K562 (cell line): ENCODE results near the gene COX7A1. TPM values are rescaled to one million over a fixed set of nuclear protein-coding genes. Genes with fewer than 3 reads are reported as not detected.
"Not testable (repeated sequence)": the region's sequence is repeated elsewhere in the genome, so short reads cannot be mapped to it uniquely, and the experiment has no call there.

Experiments used
- ATAC-seq: fragments of 200-7000 bp; cut with Tn5 transposase; 3 replicates; pipeline ENCODE4 v1.9.1; 2020; ENCODE audit warnings: moderate library complexity
- BruUV-seq: library from RNA; stranded (reverse); fragments of 400-500 nt; replicated peaks from 2 replicates; lab custom pipeline; 2021; lab: Mats Ljungman, UMichigan
- CTCF ChIA-PET: fragments of 300-600 bp; formaldehyde crosslinking; extraction: SDS; loops from one replicate; lab custom pipeline; 2021; ENCODE audit warnings: low intra/inter-chr PET ratio; lab: Yijun Ruan, JAX
- POLR2A ChIA-PET: fragments of 300-600, 350-650 bp; sonication (Branson Sonifier 250); formaldehyde crosslinking; extraction: SDS; loops from one replicate; lab custom pipeline; 2021; ENCODE audit warnings: antibody characterized with exemption, inconsistent platforms; lab: Yijun Ruan, JAX
- DNase-seq, 4 experiments: peaks; one replicate each; pipeline versions ENCODE4 v3.0.0 to v3.0.0-alpha.2; 2011 to 2018; ENCODE audit warnings: low spot score in 3 of 4, mixed read lengths in 3 of 4; ENCODE audit errors: extremely low read depth in 1 of 4
- FAIRE-seq: peaks from 2 replicates; lab custom pipeline; 2011; peaks lifted over from hg19 to GRCh38; lab: Jason Lieb, UNC
- H2AFZ ChIP-seq: 2 replicates; pipeline ENCODE4 v1.6.0; 2011; ENCODE audit warnings: low read depth, low read length, control low read depth, inconsistent platforms
- H3K27ac ChIP-seq: fragments of 200-600 bp; 3 replicates; pipeline ENCODE4 v1.8.0; 2011; ENCODE audit warnings: low read depth, mild to moderate bottlenecking, control low read depth, inconsistent platforms, low read length, moderate library complexity, mixed read lengths; ENCODE audit errors: extremely low read depth
- H3K27me3 ChIP-seq, 2 experiments: fragments of 300-600 bp in 1 of 2; 2 replicates in 1 of 2; 3 replicates in 1 of 2; pipeline versions ENCODE4 v1.6.0 to v1.8.0; 2011; ENCODE audit warnings: inconsistent platforms in 2 of 2, low read length in 2 of 2, mild to moderate bottlenecking in 1 of 2, mixed read lengths in 1 of 2, moderate library complexity in 1 of 2; ENCODE audit not compliant: control insufficient read depth in 2 of 2, insufficient read depth in 2 of 2
- H3K36me3 ChIP-seq: fragments of 300-600 bp; 3 replicates; pipeline ENCODE4 v1.8.0; 2011; ENCODE audit warnings: mild to moderate bottlenecking, low read length, inconsistent platforms; ENCODE audit not compliant: control insufficient read depth, insufficient read depth
- H3K4me1 ChIP-seq, 2 experiments: fragments of 200-600 bp in 1 of 2; replicated peaks in 1 of 2; 2 replicates in 1 of 2; 3 replicates in 1 of 2; pipeline versions ENCODE4 v1.5.1 to v1.8.0; 2011; ENCODE audit warnings: inconsistent platforms in 2 of 2, low read length in 2 of 2, mild to moderate bottlenecking in 1 of 2, mixed read lengths in 1 of 2, moderate library complexity in 1 of 2; ENCODE audit not compliant: control insufficient read depth in 2 of 2, insufficient read depth in 2 of 2
- H3K4me2 ChIP-seq: 2 replicates; pipeline ENCODE4 v1.6.1; 2011; ENCODE audit warnings: low read length, control low read depth, inconsistent platforms, mixed read lengths; ENCODE audit not compliant: insufficient read depth
- H3K4me3 ChIP-seq: fragments of 200-600 bp; sonication (generic), shearing (Covaris generic); 2 replicates; pipeline ENCODE4 v1.5.1; 2016; ENCODE audit warnings: control low read depth, inconsistent platforms
- H3K79me2 ChIP-seq: fragments of 200-600 bp; 3 replicates; pipeline ENCODE4 v1.8.0; 2011; ENCODE audit warnings: low read length, inconsistent platforms; ENCODE audit not compliant: control insufficient read depth, insufficient read depth
- H3K9ac ChIP-seq, 2 experiments: 2 replicates each; pipeline versions ENCODE4 v1.6.0 to v1.6.1; 2011; ENCODE audit warnings: low read depth in 2 of 2, low read length in 2 of 2, control low read depth in 1 of 2, inconsistent platforms in 1 of 2, mild to moderate bottlenecking in 1 of 2, mixed read lengths in 1 of 2; ENCODE audit not compliant: insufficient read depth in 1 of 2
- H3K9me1 ChIP-seq: one replicate; pipeline ENCODE4 v1.6.0; 2011; ENCODE audit warnings: inconsistent platforms, mild to moderate bottlenecking, low read length, moderate library complexity; ENCODE audit not compliant: control insufficient read depth, insufficient read depth
- H3K9me3 ChIP-seq: replicated peaks from 2 replicates; pipeline ENCODE4 v1.5.1; 2011; ENCODE audit warnings: low read depth, low read length, inconsistent platforms; ENCODE audit not compliant: control insufficient read depth, insufficient read depth
- H4K20me1 ChIP-seq: replicated peaks from 2 replicates; pipeline ENCODE4 v1.6.1; 2011; ENCODE audit warnings: low read length, inconsistent platforms, mixed read lengths; ENCODE audit not compliant: control insufficient read depth, insufficient read depth
- BCOR ChIP-seq: fragments of 450-650 bp; IDR thresholded peaks from 2 replicates; pipeline ENCODE4 v1.6.1; 2016
- HNRNPLL ChIP-seq: fragments of 200-400 bp; formaldehyde crosslinking; IDR thresholded peaks from 2 replicates; pipeline ENCODE4 v1.6.1; 2017; ENCODE audit warnings: low read length, low read depth, mild to moderate bottlenecking; ENCODE audit not compliant: poor library complexity, severe bottlenecking
- KDM1A ChIP-seq, 2 experiments: fragments of 450-650 bp; IDR thresholded peaks; 2 replicates each; pipeline ENCODE4 v1.6.1; 2016; ENCODE audit warnings: mild to moderate bottlenecking in 2 of 2
- MYBL2 ChIP-seq, 2 experiments: fragments of 450-650 bp in 1 of 2; sonication (generic) in 1 of 2; formaldehyde crosslinking in 1 of 2; IDR thresholded peaks; 2 replicates each; pipeline versions ENCODE4 v1.6.1 to v1.8.1; 2017 to 2022; ENCODE audit warnings: borderline replicate concordance in 1 of 2, inconsistent platforms in 1 of 2, low read depth in 1 of 2, mild to moderate bottlenecking in 1 of 2, missing genetic modification reagents in 1 of 2, moderate library complexity in 1 of 2
- RBM25 ChIP-seq: fragments of 200-400 bp; formaldehyde crosslinking; IDR thresholded peaks from 2 replicates; pipeline ENCODE4 v1.6.1; 2018; ENCODE audit warnings: low read length, low read depth, moderate library complexity; ENCODE audit not compliant: severe bottlenecking
- ZNF282 ChIP-seq: sonication (generic); formaldehyde crosslinking; IDR thresholded peaks from 2 replicates; pipeline ENCODE4 v1.8.1; 2023; ENCODE audit warnings: missing genetic modification reagents
- WGBS: fragments of 100-300 bp; shearing (Covaris generic); methylation state at CpG from one replicate; pipeline ENCODE4 v1.1.6; 2016; ENCODE audit warnings: low coverage, mixed read lengths; ENCODE audit not compliant: insufficient coverage; ENCODE audit errors: missing lambda C conversion rate; 5-methylcytosine and 5-hydroxymethylcytosine counted together
- in situ Hi-C: fragments of 300-500 bp; cut with MboI; formaldehyde crosslinking; loops from 4 replicates; pipeline ENCODE4 v1.15.0; 2018; ENCODE audit warnings: inconsistent platforms, mixed read lengths
- intact Hi-C: fragments of 100-400 bp; cut with micrococcal nuclease; formaldehyde crosslinking; loops from 2 replicates; pipeline ENCODE4 v1.14.2; 2022
- polyA plus RNA-seq, 8 experiments: library from polyadenylated mRNA; depleted of rRNA in 4 of 8; stranded (reverse) in 5 of 8; unstranded in 3 of 8; fragments of >200 nt; fragmentation: Nextera tagmentation in 2 of 8; fragmentation: Illumina TruSeq in 1 of 8; extraction: Ambion mirVana in 2 of 8; extraction: Trizol in 1 of 8; gene quantifications; 2 replicates each; pipeline versions ENCODE4 v1.2.1 to v1.2.3, GENCODE V29; 2011 to 2014; ENCODE audit warnings: inconsistent platforms in 1 of 8, missing spikeins in 1 of 8
- total RNA-seq, 7 experiments: library from RNA; depleted of rRNA in 6 of 7; stranded (reverse); fragments of >200 nt in 6 of 7; fragmentation: Illumina TruSeq in 2 of 7; extraction: Trizol in 2 of 7; gene quantifications; 2 replicates each; pipeline versions ENCODE4 v1.2.1 to v1.2.3, GENCODE V29; 2011 to 2021; ENCODE audit warnings: low replicate concordance in 1 of 7

The COX7A1 gene
- total and polyA plus RNA-seq, 9 of the 15 experiments (the other 6 are each of a cell fraction or from before 2014, with no cell fraction given), result 0.08 TPM; not detected in 8

- Histone ChIP-seq H3K27me3 (no peaks in the 10 kb centered on the region), H3K27ac (peak overlapping the region; percentile 99), H4K20me1 (peaks cover 11% of the 10 kb centered on the region), H3K9me3 (no peaks in the 10 kb centered on the region)
- FAIRE-seq, result no peak
- no peak for ATAC-seq
- TF ChIP-seq BCOR (peak; percentile 62), KDM1A (IDR thresholded peaks at IDR 0.05) (peak in 1 of 2 experiments; percentile 13; a peak in 1 of 4 replicates), ZNF282 (no peak), HNRNPLL (peak; percentile 9)
- TF ChIP-seq, all 486 proteins: peak for 3
- DNase-seq, result no peak
- CTCF ChIA-PET, result interaction anchor here (0.6 to 0.7 kb wide), 2 partner anchors 16 to 28 kb away, joined by 3 read pairs; no protein-coding TSS in a partner anchor
- Histone ChIP-seq H2AFZ (peak overlapping the region; percentile 97), H3K9me1 (peaks cover 8% of the 10 kb centered on the region), H3K9ac (peak overlapping the region; percentile 98 to 99), H3K79me2 (peaks cover 26% of the 10 kb centered on the region), H3K4me2 (peak overlapping the region; percentile 96), H3K36me3 (peaks cover 22% of the 10 kb centered on the region), H3K4me1 (peaks cover 13 to 37% of the 10 kb centered on the region in 2 experiments), H3K4me3 (peak overlapping the region; percentile 95)
- intact Hi-C loops, result loop anchor here (1.0 to 2.0 kb wide), 2 partner anchors 11 to 24 kb away; partner anchors contain the start of genes POLR2I and TBCB
- POLR2A ChIA-PET, result interaction anchor here (0.5 to 2.1 kb wide), 4 partner anchors 9 to 391 kb away, joined by 3 to 9 read pairs (median 4); partner anchors contain the start of gene LIN37
- WGBS, result 22% methylated on average over 6 of the region's 7 CpGs
- in situ Hi-C loops, result no loop called here
- BruUV-seq, result no TSS peak
Observed at GRCh38 chr19:36139120-36139472, 13.2 kb downstream of the COX7A1 start.

- DNase-seq (no peak), FAIRE-seq (no peak), ATAC-seq (no peak)
- Histone ChIP-seq H3K9ac (peak overlapping the region; percentile 29 to 52; a peak in 2 of 4 replicates), H3K9me1 (peaks cover 8% of the 10 kb centered on the region), H3K4me1 (peaks cover 13 to 35% of the 10 kb centered on the region in 2 experiments), H3K79me2 (peaks cover 21% of the 10 kb centered on the region), H3K4me2 (peak overlapping the region; percentile 72), H3K27ac (no peak overlapping the region), H3K9me3 (no peaks in the 10 kb centered on the region), H3K4me3 (no peak overlapping the region), H3K27me3 (no peaks in the 10 kb centered on the region), H2AFZ (peak overlapping the region; percentile 91), H4K20me1 (peaks cover 8% of the 10 kb centered on the region), H3K36me3 (peaks cover 10% of the 10 kb centered on the region; the same call in 1 of the 3 replicates)
- no TSS peak for BruUV-seq
- CTCF ChIA-PET, result no interaction called here
- peak; percentile 83 for TF ChIP-seq RBM25
- TF ChIP-seq MYBL2 (IDR thresholded peaks at IDR 0.05; ENCODE audit: low read depth), result no peak
- TF ChIP-seq MYBL2 (CRISPR knock-in tag; IDR thresholded peaks at IDR 0.05; ENCODE audit: borderline replicate concordance), result no peak
- peak; percentile 55; the same call in 1 of the 2 replicates for TF ChIP-seq BCOR
- 0 out of 4 replicates have a peak, but pooled peaks of 1 of the 2 experiments have one; percentile 21 for TF ChIP-seq KDM1A (IDR thresholded peaks at IDR 0.05)
- POLR2A ChIA-PET, result interaction anchor here (1.2 kb wide), 1 partner anchor 9 kb away, joined by 3 read pairs; no protein-coding TSS in a partner anchor
- intact Hi-C loops (no loop called here), in situ Hi-C loops (no loop called here)
- 62% methylated on average over 11 of the region's 12 CpGs for WGBS
Observed at GRCh38 chr19:36136964-36137686, 15.1 kb downstream of the COX7A1 start.

GRCh38 chr19:36134867-36135266, 17.4 kb downstream of the COX7A1 start:
- H4K20me1 ChIP-seq, H3K9me3 ChIP-seq, DNase-seq, in situ Hi-C loops, H3K4me2 ChIP-seq, H3K9ac ChIP-seq, FAIRE-seq, H3K36me3 ChIP-seq, H3K27ac ChIP-seq, ATAC-seq, H3K79me2 ChIP-seq, H3K9me1 ChIP-seq, POLR2A ChIA-PET, H2AFZ ChIP-seq, intact Hi-C loops, CTCF ChIA-PET, H3K27me3 ChIP-seq, BruUV-seq, H3K4me3 ChIP-seq: not testable (repeated sequence)
- 53% methylated on average over 4 of the region's 4 CpGs for WGBS
- peaks cover 7 to 21% of the 10 kb centered on the region in 2 experiments for H3K4me1 ChIP-seq
